HUES48 (cell line): Measurements from ENCODE around the gene MED27.

Source experiments
- H3K27ac ChIP-seq: one replicate; pipeline ENCODE4 v1.7.0; 2013; ENCODE audit warnings: low read depth, low read length, inconsistent platforms
- H3K27me3 ChIP-seq: 2 replicates; pipeline ENCODE4 v1.6.1; 2013; ENCODE audit warnings: mild to moderate bottlenecking, low read length; ENCODE audit not compliant: control insufficient read depth, insufficient read depth
- H3K36me3 ChIP-seq: 2 replicates; pipeline ENCODE4 v1.6.1; 2013; ENCODE audit warnings: low read length; ENCODE audit not compliant: control insufficient read depth, insufficient read depth
- H3K4me1 ChIP-seq: 2 replicates; pipeline ENCODE4 v1.6.1; 2013; ENCODE audit warnings: mild to moderate bottlenecking, low read length; ENCODE audit not compliant: control insufficient read depth, insufficient read depth
- H3K4me3 ChIP-seq: 2 replicates; pipeline ENCODE4 v1.5.1; 2013; ENCODE audit warnings: mild to moderate bottlenecking, low read depth, low read length
- H3K9ac ChIP-seq: 2 replicates; pipeline ENCODE4 v1.6.1; 2013; ENCODE audit warnings: mild to moderate bottlenecking, low read depth, low read length, moderate library complexity
- H3K9me3 ChIP-seq: 2 replicates; pipeline ENCODE4 v1.6.1; 2013; ENCODE audit warnings: low read length; ENCODE audit not compliant: control insufficient read depth, insufficient read depth

Gene MED27

GRCh38 chr9:131849391-131849790 is 230.3 kb downstream of the MED27 start:
- H3K36me3 ChIP-seq: no peaks in the 10 kb centered on the region
- no peak overlapping the region for H3K27ac ChIP-seq
- H3K9ac ChIP-seq: no peak overlapping the region
- no peaks in the 10 kb centered on the region for H3K9me3 ChIP-seq
- H3K27me3 ChIP-seq: no peaks in the 10 kb centered on the region
- H3K4me1 ChIP-seq: no peaks in the 10 kb centered on the region
- H3K4me3 ChIP-seq: no peak overlapping the region

GRCh38 chr9:131848570-131849160 is 231.0 kb downstream of the MED27 start:
- Histone ChIP-seq H3K27ac (no peak overlapping the region), H3K9ac (no peak overlapping the region), H3K27me3 (no peaks in the 10 kb centered on the region), H3K9me3 (no peaks in the 10 kb centered on the region), H3K4me3 (no peak overlapping the region), H3K4me1 (no peaks in the 10 kb centered on the region), H3K36me3 (no peaks in the 10 kb centered on the region)

- Histone ChIP-seq H3K27ac (no peak overlapping the region), H3K27me3 (no peaks in the 10 kb centered on the region), H3K9ac (no peak overlapping the region), H3K9me3 (no peaks in the 10 kb centered on the region), H3K4me1 (no peaks in the 10 kb centered on the region), H3K4me3 (no peak overlapping the region), H3K36me3 (no peaks in the 10 kb centered on the region)
These were observed 231.9 kb downstream of the MED27 start for GRCh38 chr9:131847665-131848354.

GRCh38 chr9:131845305-131846298 is 234.1 kb downstream of the MED27 start:
- Histone ChIP-seq H3K4me1 (no peaks in the 10 kb centered on the region), H3K27ac (no peak overlapping the region), H3K9ac (no peak overlapping the region)

GRCh38 chr9:131844745-131845118 is 234.9 kb downstream of the MED27 start:
- no peak overlapping the region for H3K4me3 ChIP-seq
- no peaks in the 10 kb centered on the region for H3K27me3 ChIP-seq
- no peaks in the 10 kb centered on the region for H3K4me1 ChIP-seq
- no peaks in the 10 kb centered on the region for H3K9me3 ChIP-seq
- H3K36me3 ChIP-seq: no peaks in the 10 kb centered on the region
- no peak overlapping the region for H3K27ac ChIP-seq
- no peak overlapping the region for H3K9ac ChIP-seq

More at GRCh38 chr9:131845305-131846298, 234.1 kb downstream of the MED27 start:
- H3K27me3 ChIP-seq: no peaks in the 10 kb centered on the region
- H3K36me3 ChIP-seq: no peaks in the 10 kb centered on the region
- H3K4me3 ChIP-seq: no peak overlapping the region
- no peaks in the 10 kb centered on the region for H3K9me3 ChIP-seq

GRCh38 chr9:131843989-131844744 is 235.5 kb downstream of the MED27 start:
- H3K9ac ChIP-seq: no peak overlapping the region
- no peaks in the 10 kb centered on the region for H3K27me3 ChIP-seq
- no peak overlapping the region for H3K4me3 ChIP-seq

GRCh38 chr9:131841765-131842318 is 237.8 kb downstream of the MED27 start:
- Histone ChIP-seq H3K9ac (no peak overlapping the region), H3K9me3 (no peaks in the 10 kb centered on the region), H3K27me3 (no peaks in the 10 kb centered on the region), H3K4me3 (no peak overlapping the region), H3K4me1 (no peaks in the 10 kb centered on the region), H3K27ac (no peak overlapping the region), H3K36me3 (no peaks in the 10 kb centered on the region)

More at GRCh38 chr9:131843989-131844744, 235.5 kb downstream of the MED27 start:
- H3K27ac ChIP-seq: no peak overlapping the region
- no peaks in the 10 kb centered on the region for H3K36me3 ChIP-seq
- no peaks in the 10 kb centered on the region for H3K4me1 ChIP-seq
- H3K9me3 ChIP-seq: no peaks in the 10 kb centered on the region

- no peaks in the 10 kb centered on the region for H3K9me3 ChIP-seq
- no peaks in the 10 kb centered on the region for H3K4me1 ChIP-seq
- H3K27me3 ChIP-seq: no peaks in the 10 kb centered on the region
- no peaks in the 10 kb centered on the region for H3K36me3 ChIP-seq
- H3K27ac ChIP-seq: no peak overlapping the region
- H3K9ac ChIP-seq: no peak overlapping the region
- no peak overlapping the region for H3K4me3 ChIP-seq
These were observed 238.6 kb downstream of the MED27 start for GRCh38 chr9:131840751-131841702.

- Histone ChIP-seq H3K36me3 (no peaks in the 10 kb centered on the region), H3K27ac (no peak overlapping the region), H3K9me3 (no peaks in the 10 kb centered on the region), H3K4me1 (no peaks in the 10 kb centered on the region), H3K4me3 (no peak overlapping the region), H3K27me3 (no peaks in the 10 kb centered on the region), H3K9ac (no peak overlapping the region)
These were observed 239.4 kb downstream of the MED27 start for GRCh38 chr9:131840220-131840619.
